ENCODE results near the gene CPAMD8. TPM values are rescaled to one million over a fixed set of nuclear protein-coding genes. Genes with fewer than 3 reads are reported as not detected.
"Not testable (repeated sequence)": the region's sequence is repeated elsewhere in the genome, so short reads cannot be mapped to it uniquely, and the experiment has no call there.

Gene CPAMD8
- polyA plus RNA-seq, 1 experiment, result 0.38 TPM

DNA sequence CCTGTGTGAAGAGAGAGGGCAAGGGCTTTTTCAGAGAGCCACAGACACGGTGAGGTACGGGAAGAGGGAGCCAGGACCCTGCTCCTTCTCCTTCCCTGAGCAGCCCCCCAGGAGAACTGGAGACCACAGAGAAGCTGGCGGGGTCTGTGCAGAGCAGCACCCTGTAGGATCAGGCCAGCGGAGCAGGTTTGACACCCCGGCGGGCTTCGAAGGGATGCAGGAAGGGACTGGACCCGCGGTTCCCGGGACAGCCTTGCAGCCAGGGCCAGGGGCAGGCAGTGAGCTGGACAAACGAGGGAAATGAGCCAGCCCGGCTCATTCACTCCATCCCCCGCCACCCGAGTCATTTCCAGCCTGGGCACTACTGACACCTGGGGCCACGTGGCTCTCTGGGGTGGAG lies 22.2 kb downstream of the CPAMD8 start:
- Histone ChIP-seq H3K4me3 (ENCODE audit: low read depth, low read length) (no peak overlapping the region), H3K27me3 (ENCODE audit: control insufficient read depth, insufficient read depth, low read length) (no peaks in the 10 kb centered on the region), H3K9me3 (ENCODE audit: control insufficient read depth, insufficient read depth, low read length) (no peaks in the 10 kb centered on the region), H3K27ac (ENCODE audit: low read depth, low read length) (no peak overlapping the region)
- ChIA-PET CTCF (no interaction called here), POLR2A (no interaction called here)
- no peak for TF ChIP-seq CTCF (IDR thresholded peaks at IDR 0.05; ENCODE audit: low read depth, low read length)
- no peak for DNase-seq (ENCODE audit: low read depth, low spot score)

- CTCF ChIA-PET, result no interaction called here
- Histone ChIP-seq H3K4me3 (ENCODE audit: low read depth, low read length) (no peak overlapping the region), H3K27ac (ENCODE audit: low read depth, low read length) (no peak overlapping the region), H3K9me3 (ENCODE audit: control insufficient read depth, insufficient read depth, low read length) (no peaks in the 10 kb centered on the region; the same call in 1 of the 2 replicates), H3K27me3 (ENCODE audit: control insufficient read depth, insufficient read depth, low read length) (no peaks in the 10 kb centered on the region)
- DNase-seq (ENCODE audit: low read depth, low spot score), result no peak
- POLR2A ChIA-PET, result no interaction called here
- no peak for TF ChIP-seq CTCF (IDR thresholded peaks at IDR 0.05; ENCODE audit: low read depth, low read length)
Observed at GRCh38 chr19:17002455-17002854, 24.2 kb downstream of the CPAMD8 start.

DNA sequence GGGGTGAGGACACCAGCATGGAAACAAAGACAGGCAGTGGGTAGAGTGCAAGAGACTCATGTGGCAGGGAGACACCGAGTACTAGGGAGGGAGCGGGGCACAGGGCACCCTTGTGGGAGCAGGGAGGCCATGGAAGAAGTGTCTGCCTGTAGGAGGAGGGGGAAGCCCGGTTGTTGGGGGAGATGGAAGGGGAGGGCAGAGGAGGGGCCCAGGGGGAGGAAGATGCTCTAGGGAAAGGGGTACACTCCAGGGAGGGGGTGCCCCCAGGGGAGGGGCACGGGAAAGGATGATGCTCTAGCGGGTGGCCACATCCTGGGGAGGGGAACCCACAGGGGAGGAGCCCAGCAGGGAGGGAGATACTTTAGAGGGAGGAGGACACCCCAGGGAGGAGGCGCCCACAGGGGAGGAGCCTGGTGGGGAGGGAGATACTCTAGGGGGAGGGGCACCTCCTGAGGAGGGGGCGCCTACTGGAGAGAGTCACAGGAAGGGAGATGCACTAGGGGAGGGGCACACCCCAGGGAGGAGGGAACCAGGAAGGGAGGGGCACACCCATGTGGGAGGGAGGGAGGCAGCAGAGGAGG lies 24.9 kb downstream of the CPAMD8 start:
- Histone ChIP-seq H3K4me3 (ENCODE audit: low read depth, low read length) (no peak overlapping the region), H3K27me3 (ENCODE audit: control insufficient read depth, insufficient read depth, low read length) (no peaks in the 10 kb centered on the region), H3K27ac (ENCODE audit: low read depth, low read length) (no peak overlapping the region), H3K9me3 (ENCODE audit: control insufficient read depth, insufficient read depth, low read length) (no peaks in the 10 kb centered on the region; the same call in 1 of the 2 replicates)
- CTCF ChIA-PET, result no interaction called here
- DNase-seq (ENCODE audit: low read depth, low spot score), result no peak
- no peak for TF ChIP-seq CTCF (IDR thresholded peaks at IDR 0.05; ENCODE audit: low read depth, low read length)
- POLR2A ChIA-PET, result no interaction called here

GRCh38 chr19:16998635-16999194 lies 27.9 kb downstream of the CPAMD8 start:
- Histone ChIP-seq H3K9me3 (ENCODE audit: control insufficient read depth, insufficient read depth, low read length) (no peaks in the 10 kb centered on the region; the same call in 1 of the 2 replicates), H3K27me3 (ENCODE audit: control insufficient read depth, insufficient read depth, low read length) (no peaks in the 10 kb centered on the region), H3K27ac (ENCODE audit: low read depth, low read length) (no peak overlapping the region), H3K4me3 (ENCODE audit: low read depth, low read length) (no peak overlapping the region)
- DNase-seq (ENCODE audit: low read depth, low spot score), result no peak
- POLR2A ChIA-PET, result no interaction called here
- CTCF ChIA-PET, result no interaction called here
- TF ChIP-seq CTCF (IDR thresholded peaks at IDR 0.05; ENCODE audit: low read depth, low read length), result no peak

GRCh38 chr19:16996838-16997490 lies 29.6 kb downstream of the CPAMD8 start:
- DNase-seq (ENCODE audit: low read depth, low spot score); H3K9me3 ChIP-seq (ENCODE audit: control insufficient read depth, insufficient read depth, low read length); H3K4me3 ChIP-seq (ENCODE audit: low read depth, low read length); CTCF ChIA-PET; POLR2A ChIA-PET; H3K27me3 ChIP-seq (ENCODE audit: control insufficient read depth, insufficient read depth, low read length); H3K27ac ChIP-seq (ENCODE audit: low read depth, low read length): not testable (repeated sequence)

Data from AG04450 (cell line).